ENCODE data around the gene SMIM35. TPM values are rescaled to one million over a fixed set of nuclear protein-coding genes. Genes with fewer than 3 reads are reported as not detected.

The SMIM35 gene
- total and polyA plus RNA-seq, 2 donors (not counting 3 experiments of a cell fraction or from before 2014, with no cell fraction given), result not detected

DNA sequence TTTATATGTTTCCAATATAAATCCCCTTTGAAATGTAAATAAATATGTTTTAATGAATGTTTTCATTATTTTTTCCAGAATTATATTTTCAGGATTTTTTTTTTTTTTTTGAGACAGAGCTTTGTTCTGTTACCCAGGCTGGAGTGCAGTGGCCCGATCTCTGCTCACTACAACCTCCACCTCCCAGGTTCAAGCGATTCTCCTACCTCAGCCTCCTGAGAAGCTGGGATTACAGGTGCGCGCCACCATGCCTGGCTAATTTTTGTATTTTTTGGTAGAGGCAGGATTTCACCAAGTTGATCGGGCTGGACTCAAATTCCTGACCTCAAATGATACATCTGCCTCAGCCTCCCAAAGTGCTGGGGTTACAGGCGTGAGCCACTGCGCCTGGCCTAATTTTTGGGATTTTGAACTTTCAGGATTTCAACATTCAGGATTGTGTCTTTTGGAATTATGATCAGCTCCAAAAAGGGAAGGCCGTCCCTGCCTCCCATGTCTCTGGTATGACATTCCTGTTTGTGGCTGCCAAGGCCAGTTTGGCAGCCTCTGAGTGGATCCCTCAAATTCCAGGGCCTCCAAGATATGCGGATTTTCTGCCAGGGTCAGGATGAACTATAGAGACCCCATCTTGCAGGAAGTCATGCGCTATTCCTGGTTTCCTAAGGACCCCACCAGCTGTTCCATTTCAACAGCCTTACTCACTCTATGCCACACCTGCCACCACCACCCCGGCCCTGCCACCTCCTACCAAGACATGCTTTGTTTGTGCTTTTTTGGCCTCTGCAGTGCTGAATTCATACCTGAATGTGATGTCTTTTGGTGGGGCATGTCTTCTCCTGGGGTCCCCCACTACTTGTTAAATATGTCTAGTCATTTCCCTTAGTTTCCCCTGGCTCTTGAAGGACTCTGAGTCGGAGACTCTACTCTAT is 31.8 kb downstream of the SMIM35 start:
- Histone ChIP-seq H3K27me3 (ENCODE audit: control insufficient read depth in 2 of 2, insufficient read depth in 2 of 2, low read length in 2 of 2) (peaks cover 0 to 3% of the 10 kb centered on the region in 2 experiments), H3K4me2 (ENCODE audit: insufficient read depth, low read length) (no peak overlapping the region), H4K20me1 (replicated peaks; ENCODE audit: control insufficient read depth, extremely low read depth, insufficient read depth, low read length) (no peaks in the 10 kb centered on the region), H3K4me3 (replicated peaks in 1 of 3; ENCODE audit: insufficient read depth in 1 of 3, low read depth in 1 of 3, low read length in 3 of 3) (no peak overlapping the region), H3K9me3 (replicated peaks; ENCODE audit: control insufficient read depth, insufficient read depth, low read length) (no peaks in the 10 kb centered on the region), H3K27ac (ENCODE audit: insufficient read depth, low read depth, low read length) (no peak overlapping the region), H3K9me1 (replicated peaks; ENCODE audit: control insufficient read depth, extremely low read depth, insufficient read depth, low read length) (no peaks in the 10 kb centered on the region), H2AFZ (ENCODE audit: low read depth, low read length) (no peak overlapping the region), H3K79me2 (ENCODE audit: control insufficient read depth, insufficient read depth, low read length) (no peaks in the 10 kb centered on the region), H3K9ac (replicated peaks; ENCODE audit: extremely low read depth, insufficient read depth, low read length) (no peak overlapping the region), H3K36me3 (ENCODE audit: control insufficient read depth in 2 of 2, extremely low read depth in 1 of 2, insufficient read depth in 2 of 2, low read length in 2 of 2) (no peaks in the 10 kb centered on the region), H3K4me1 (ENCODE audit: control insufficient read depth, extremely low read depth, insufficient read depth, low read length) (no peaks in the 10 kb centered on the region)
- dilution Hi-C loops (cut with MboI; ENCODE audit: extremely low pct_ligation_motif_present, low sequenced_read_pairs), result no loop called here
- no peak for DNase-seq (ENCODE audit: low read depth, low spot score)
- intact Hi-C loops (cut with micrococcal nuclease), result no loop called here
- FAIRE-seq, result no peak
- no TSS peak for BruUV-seq (replicated peaks)
- CTCF ChIA-PET, result interaction anchor here (0.7 to 8.0 kb wide), 11 partner anchors 20 to 629 kb away, joined by 3 to 213 read pairs (median 14); no protein-coding TSS in a partner anchor
- POLR2A ChIA-PET, result no interaction called here
- TF ChIP-seq, protein P1, sequence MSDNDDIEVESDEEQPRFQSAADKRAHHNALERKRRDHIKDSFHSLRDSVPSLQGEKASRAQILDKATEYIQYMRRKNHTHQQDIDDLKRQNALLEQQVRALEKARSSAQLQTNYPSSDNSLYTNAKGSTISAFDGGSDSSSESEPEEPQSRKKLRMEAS (IDR thresholded peaks at IDR 0.05; ENCODE audit: insufficient read depth, insufficient read length), result no peak
- no peak for TF ChIP-seq POLR2A (IDR thresholded peaks at IDR 0.05; ENCODE audit: low read depth, low read length)
- no peak for TF ChIP-seq EZH2 (IDR thresholded peaks at IDR 0.05; ENCODE audit: borderline replicate concordance, low read depth, low read length, severe bottlenecking)
- TF ChIP-seq, protein P2, sequence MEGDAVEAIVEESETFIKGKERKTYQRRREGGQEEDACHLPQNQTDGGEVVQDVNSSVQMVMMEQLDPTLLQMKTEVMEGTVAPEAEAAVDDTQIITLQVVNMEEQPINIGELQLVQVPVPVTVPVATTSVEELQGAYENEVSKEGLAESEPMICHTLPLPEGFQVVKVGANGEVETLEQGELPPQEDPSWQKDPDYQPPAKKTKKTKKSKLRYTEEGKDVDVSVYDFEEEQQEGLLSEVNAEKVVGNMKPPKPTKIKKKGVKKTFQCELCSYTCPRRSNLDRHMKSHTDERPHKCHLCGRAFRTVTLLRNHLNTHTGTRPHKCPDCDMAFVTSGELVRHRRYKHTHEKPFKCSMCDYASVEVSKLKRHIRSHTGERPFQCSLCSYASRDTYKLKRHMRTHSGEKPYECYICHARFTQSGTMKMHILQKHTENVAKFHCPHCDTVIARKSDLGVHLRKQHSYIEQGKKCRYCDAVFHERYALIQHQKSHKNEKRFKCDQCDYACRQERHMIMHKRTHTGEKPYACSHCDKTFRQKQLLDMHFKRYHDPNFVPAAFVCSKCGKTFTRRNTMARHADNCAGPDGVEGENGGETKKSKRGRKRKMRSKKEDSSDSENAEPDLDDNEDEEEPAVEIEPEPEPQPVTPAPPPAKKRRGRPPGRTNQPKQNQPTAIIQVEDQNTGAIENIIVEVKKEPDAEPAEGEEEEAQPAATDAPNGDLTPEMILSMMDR (IDR thresholded peaks at IDR 0.05; ENCODE audit: extremely low read depth in 1 of 2, insufficient read depth in 1 of 2, low read depth in 1 of 2, low read length in 2 of 2), result no peak
- no peak for TF ChIP-seq FOS (IDR thresholded peaks at IDR 0.05; ENCODE audit: borderline replicate concordance, insufficient read depth, low read length)
- no peak for TF ChIP-seq JUN (IDR thresholded peaks at IDR 0.05; ENCODE audit: borderline replicate concordance, insufficient read depth, insufficient read length, low read depth)
- no peak for TF ChIP-seq GATA2 (IDR thresholded peaks at IDR 0.05; ENCODE audit: insufficient read depth, insufficient read length, low read depth, low read length)
- no peak for TF ChIP-seq POLR2AphosphoS5 (IDR thresholded peaks at IDR 0.05; ENCODE audit: insufficient read depth, low read depth, low read length)
- TF ChIP-seq MYC (IDR thresholded peaks at IDR 0.05; ENCODE audit: low read depth, low read length), result no peak

Data from endothelial cell of umbilical vein (primary cell).